Measurements from ENCODE around the gene ASAP2.

The ASAP2 gene

DNA sequence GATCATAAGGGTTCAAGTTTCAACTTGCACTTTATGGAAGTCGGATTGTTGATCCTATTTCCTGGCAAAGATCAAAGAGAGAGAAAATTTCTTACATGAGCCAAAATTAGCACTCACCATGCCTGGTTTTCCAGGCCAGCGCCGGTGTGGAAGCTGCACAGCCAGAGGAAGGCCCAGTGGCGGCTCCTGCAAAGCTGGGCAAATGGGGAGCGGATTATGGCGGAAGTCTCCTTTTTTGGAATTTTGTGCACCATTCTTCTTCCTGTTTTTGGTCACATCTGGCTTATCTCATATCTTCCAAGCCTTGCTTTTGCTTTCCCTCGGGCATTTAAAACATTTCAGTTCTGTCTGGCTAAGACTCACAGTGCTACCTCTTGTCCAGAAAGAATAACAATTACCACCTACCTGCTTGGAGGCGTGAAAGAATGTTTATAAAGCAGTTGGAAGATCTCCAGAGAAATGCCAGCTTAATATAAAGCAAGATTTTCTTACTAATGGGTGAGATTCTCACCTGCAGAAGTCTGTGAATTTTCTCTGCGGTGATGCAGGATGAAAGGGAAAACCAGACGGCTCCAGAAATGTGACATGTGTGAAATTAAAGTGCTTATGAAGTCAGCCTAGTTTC, 94.3 kb downstream of the ASAP2 start:
- DNase-seq = no peak

DNA sequence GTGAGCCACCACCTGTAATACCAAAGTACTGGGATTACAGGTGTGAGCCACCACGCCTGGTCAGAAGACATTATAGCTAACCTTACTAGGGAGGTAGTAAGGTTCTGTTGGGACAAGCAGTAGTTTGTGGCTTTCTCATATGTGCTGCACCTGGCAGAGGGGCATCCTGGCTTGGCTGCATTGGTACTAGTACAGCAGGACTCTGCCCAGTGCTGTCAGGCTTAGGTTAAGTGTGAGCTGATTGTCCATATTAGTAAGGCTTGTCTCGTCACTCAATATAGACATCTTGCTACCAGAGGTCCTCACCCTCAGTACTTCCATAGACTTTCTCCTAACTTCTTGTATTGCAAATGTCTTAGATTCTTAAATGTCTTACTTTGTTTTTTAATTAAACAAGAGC, 96.1 kb downstream of the ASAP2 start:
- no peak for DNase-seq

DNA sequence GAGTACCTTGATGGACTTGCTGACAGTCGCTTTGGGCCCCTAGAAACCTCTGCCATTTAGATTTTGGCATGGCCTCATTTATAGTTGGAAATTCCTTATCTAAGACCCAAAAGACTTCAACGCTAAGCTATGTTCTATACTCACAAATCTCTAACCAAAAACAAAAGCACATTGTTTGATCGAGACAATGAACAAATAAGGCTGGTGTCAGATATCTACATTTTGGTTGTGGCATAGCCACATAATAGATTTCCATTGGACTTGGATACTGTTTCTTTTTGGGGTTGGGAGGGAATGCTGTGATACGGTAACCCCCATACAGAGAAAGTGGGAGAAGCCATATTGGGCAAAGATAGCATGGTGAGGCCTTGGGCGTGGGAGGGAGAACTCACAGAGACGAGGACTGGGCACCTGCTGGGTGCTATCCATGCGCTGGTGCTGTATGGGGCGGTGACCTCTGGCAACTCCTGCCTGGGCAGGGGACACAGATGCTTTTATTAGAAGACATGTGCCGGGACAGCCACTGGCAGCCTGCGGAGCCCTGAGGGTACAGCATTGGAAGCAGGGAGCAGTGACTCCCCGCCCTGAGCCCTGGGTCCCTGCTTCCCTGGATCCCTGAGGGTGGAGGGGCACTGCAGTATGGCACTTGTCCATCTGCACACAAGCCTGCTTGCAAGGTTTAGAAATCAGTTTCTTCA, 97.1 kb downstream of the ASAP2 start:
- DNase-seq = no peak

DNA sequence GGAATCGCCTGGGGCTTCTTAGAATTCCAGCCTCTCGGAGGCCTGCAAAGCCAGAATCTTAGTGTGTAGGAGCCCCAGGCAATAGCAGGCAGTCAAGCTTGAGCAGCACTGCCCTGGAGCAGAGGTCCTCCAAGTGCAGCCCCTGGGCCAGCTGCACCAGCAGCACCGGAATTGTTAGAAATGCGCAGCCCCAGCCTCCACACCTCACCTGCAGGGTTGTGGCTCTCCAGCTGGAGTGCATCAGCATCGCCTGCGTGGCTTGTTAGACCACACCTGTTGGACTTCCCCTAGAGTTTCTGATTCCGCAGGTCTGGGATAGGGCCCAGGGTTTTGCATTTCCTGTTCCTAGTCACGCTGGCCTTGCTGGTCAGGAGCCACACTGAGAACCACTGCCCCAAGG, 100.3 kb downstream of the ASAP2 start:
- DNase-seq = no peak

DNA sequence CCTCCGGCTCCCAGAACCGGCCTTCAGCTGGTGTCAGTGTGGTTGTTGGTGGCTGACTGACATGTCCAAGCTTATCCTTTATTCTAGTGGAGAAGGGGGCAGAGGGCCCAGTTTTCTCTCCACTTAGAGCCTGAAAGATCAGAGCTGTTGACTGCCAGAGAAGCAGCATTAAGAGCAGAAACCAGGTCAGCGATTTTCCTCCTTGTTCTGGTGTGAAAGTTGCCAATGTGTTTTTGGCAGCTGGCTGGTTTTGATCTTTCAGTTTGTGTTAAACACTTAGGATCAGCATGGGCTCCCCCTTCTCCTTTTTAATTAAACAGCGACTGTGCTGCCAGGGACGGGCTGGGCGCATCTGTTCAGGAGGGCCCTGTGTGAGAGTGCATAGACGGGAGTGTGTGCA, 100.9 kb downstream of the ASAP2 start:
- no peak for DNase-seq

DNA sequence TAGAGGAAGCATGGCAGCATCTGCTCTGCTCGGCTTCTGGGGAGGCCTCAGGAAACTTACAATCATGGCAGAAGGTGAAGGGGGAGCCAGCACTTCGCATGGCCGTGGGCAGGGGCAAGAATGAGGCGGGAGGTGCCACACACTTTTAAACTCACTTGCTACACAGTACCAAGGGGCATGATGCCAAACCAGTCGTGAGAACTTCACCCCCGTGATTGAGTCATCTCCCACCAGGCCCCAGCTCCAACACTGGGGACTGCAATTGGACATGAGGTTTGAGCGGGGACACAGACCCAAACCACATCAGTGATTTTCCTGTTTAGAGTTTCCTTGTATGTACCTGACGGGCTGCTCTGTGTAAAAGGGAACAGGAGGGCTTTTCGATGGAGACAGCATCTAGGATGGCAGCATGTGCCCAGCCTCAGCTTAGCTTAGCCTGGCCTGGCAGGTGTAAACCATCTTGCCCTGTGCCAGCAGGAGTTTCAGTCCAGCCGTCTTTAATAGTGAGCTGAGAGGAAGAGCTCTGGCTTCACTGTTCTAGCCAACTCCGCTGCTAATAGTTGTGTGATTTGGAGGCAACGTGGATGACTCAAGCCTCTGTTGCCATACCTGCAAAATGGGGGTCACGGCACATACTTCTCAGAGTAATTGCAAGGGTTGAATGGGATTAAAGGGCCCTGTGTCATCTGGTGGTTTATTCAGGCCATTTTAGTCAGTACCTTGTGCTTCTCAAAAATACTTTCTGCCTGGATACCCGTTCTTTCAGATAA, 101.8 kb downstream of the ASAP2 start:
- no peak for DNase-seq

DNA sequence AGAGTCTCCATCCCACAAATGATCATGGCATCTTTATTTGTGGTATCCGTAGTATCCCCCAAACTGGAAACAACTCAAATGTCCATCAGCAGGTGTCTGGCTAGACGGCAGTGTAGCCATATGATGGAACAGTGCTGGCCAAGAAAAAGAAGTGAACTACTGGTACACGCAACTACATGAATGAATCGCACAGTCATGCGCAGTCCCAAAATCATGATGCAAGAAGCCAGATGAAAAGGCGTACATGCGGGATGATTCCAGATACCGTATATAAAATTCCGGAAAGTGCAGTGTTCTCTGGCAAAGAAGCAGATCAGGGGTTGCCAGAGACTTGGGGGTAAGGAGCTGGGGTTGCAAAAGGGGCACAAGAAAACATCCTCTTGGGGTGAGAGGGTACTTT, 102.5 kb downstream of the ASAP2 start:
- no peak for DNase-seq

DNA sequence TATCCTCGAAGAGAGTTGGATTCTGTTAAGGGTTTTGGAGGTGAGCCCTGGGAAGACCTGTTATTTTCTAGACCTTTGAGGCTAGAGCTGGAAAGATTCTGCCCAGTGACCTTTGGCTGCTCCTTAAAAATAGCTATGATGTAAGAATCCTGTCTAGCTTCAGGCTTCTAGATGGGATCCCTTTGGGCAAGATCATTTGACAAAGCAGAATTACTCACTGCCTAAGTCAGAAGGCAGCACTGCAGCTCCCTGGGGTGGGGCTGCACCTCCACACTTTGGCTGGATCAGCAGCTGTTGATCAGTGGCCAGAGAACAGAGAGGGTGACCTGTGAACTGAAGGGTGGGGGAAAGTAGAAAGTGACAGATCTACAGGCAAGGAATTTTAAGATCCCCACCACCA, 103.8 kb downstream of the ASAP2 start:
- no peak for DNase-seq

DNA sequence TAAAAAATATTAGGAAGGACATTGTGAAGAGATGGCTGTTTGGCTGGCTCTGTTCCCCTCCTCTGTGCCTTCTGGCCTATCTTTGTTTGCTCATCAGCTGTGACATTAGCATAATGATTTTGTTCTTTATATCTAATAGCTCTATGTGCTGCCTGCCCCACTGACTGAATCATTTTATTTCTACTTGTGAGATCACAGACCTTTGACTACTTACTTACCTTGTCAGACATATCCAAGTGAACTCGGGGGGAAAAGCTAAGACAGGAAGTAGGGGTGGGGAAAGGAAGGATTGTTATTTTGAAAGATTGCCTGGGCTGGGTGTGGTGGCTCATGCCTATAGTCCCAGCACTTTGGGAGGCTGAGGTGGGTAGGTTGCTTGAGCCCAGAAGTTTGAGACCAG, 104.2 kb downstream of the ASAP2 start:
- no peak for DNase-seq

DNA sequence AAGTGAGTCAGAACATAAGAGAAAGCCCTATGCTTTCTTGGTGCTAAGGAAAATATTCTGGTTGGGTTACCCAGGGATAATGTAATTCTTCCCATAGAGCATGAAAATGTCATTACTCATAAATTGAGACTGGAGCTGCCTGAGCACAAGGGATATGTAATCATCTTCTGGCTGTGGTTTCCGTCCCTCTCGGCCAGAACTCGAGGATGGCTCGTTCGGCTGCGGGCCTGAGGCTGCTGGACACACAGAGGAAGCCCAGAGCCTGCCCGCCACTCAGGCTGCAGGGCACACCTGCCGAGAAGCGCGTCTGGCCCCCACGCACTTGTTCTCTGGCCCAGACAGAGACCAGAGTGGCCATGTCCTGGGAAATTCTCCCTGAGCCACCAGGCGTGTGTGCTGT, 104.9 kb downstream of the ASAP2 start:
- DNase-seq = no peak

DNA sequence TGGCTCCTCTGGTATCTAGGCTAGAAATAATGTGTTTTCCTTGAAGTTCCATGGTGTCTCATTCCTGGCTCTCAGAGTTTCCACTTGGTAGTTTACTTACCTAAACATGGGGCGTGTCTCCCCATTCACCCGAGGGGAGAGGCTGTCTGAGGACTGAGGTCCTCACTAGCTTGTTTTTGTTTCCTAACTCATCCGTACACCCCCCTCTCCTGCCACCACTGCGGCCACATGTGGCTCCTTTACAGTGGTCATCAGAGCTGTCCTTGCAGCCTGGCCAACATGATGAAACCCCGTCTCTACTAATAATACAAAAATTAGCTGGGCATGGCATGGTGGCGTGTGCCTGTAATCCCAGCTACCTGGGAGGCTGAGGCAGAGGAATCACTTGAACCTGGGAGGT, 106.0 kb downstream of the ASAP2 start:
- DNase-seq = no peak

DNA sequence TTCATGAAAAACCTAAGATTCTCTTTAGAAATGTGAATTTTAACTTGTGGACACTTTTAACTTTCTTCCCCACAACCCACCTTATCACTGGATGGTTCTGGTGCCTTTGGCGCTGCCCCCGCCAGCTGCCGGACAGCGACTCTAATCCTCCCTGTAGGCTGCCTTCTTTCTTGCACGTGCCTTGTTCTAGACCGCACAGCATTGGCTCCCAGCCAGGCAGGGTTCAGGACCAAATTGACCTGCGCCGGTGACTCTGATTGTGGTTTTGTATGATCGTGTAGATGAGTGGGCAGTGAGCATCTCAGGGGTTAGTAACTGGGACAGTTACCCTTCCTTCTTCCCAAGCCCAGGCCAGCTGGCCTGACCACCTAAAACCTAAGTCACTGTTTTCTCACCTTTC, 106.8 kb downstream of the ASAP2 start:
- DNase-seq = no peak

DNA sequence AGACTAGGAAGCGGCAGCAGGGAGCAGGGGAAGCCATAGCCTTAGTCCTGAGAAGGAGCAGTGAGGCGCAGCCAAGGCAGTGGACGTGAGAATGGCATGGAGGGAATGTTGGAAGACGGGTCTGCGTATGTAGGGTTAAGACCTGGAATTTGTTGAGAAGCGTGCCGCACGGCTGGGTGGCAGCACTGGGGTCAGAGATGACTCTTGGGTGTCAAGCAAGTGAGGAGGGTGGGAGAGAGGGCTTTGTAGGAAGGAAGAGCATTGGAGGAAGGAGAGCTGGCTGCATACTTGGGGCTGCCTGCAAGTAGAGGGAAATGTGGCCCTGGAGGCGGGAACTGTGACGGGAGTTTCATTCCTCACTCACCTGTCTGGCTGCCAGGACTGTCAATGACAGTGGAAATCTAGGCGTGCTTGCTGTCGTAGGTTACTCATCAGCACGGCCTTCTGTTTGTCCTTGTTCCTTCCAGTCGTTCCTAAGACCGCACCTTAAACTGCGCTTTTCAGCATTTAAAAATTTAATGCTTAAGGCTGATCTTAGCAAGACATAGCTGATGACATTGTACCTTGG, 108.8 kb downstream of the ASAP2 start:
- DNase-seq = no peak

DNA sequence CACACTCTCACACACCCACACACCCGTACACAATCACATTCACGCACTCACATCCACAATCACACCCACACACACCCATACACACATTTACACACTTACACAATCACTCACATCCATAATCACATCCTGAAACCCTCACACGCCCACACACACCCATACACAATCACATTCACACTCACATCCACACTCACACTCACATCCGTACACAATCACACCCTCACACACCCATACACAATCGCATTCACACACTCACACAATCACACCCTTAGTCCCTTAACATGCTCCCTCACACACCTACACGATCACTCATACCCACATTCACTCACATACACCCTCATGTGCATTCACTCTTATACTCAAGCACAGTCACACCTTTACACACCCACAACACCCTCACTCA, 110.9 kb downstream of the ASAP2 start:
- no peak for DNase-seq

DNA sequence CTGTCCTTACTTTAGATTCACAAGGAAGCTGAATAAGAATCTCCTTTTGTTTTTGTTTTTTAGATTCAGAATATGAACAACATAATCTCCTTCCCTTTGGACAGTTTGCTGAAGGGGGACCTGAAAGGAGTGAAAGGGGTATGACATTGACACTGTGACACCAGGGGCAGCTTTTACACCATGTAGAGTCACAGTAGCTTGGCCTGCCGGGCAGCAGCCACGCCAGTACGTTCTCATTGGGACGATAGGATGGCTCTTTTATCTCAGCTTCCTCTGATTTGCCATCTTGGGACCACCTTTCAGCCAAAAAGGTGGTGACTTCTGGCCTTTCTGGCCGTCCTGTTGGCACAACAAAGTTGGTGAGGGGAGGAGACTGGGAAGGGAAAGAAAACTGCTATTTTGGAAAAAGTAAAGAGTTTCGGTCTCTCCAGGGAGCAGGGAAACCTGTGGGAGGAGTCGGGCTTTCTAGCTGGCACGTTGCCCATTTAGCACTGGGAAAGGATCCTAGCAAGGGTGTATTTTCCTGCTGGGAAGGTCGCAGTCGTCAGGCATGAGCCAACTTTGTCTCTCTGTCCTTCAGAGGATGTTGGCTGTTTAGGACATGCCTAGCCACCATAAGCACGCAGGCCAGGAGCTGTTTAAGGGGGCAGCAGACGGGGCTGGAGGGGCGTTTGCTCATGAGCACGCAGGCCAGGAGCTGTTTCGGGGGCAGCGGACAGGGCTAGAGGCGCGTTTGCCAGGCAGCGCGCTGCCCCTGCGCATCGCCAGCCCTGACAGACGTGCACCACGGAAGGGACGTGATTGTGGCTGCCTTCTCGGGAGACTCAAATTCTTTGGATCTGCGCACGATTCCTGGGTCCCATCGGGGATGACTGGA, 112.1 kb downstream of the ASAP2 start:
- no peak for DNase-seq

DNA sequence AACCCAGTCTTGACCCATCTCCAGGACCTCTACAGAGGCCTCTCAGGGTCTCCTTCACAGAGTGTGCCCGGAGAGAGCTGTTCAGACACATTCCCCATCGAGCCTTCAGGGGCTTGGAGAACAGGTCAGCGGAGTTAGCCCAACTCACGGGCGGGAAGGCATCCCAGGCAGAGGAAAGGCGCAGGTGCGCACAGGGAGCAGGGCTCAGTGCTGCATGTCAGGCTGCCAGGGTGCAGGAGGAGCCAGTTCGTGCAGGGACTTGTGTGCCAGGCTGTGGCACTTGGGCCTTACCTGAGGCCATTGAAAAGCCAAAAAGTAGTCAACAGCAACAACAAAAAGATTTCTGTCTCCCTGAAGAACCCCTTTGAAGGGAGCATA, 112.7 kb downstream of the ASAP2 start:
- no peak for DNase-seq

DNA sequence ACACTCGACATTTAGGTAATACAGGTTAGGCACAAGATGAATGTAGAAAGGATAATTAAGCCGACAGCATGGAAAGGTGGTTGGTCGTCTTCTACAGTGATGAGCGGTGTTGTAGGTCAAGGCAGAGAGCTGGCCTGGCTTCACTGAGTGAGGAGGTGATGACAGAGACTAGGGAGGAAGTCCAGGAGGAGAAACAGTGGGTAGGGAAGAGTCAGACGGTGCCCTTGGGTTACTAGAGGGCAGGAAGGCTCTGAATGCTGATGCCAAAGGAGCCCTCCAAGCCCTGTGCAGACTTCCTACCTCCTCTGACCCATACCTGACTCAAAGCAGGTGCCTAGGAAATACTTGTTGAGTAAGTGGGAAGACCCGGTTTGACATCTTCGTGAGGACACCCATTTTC, 116.0 kb downstream of the ASAP2 start:
- no peak for DNase-seq

DNA sequence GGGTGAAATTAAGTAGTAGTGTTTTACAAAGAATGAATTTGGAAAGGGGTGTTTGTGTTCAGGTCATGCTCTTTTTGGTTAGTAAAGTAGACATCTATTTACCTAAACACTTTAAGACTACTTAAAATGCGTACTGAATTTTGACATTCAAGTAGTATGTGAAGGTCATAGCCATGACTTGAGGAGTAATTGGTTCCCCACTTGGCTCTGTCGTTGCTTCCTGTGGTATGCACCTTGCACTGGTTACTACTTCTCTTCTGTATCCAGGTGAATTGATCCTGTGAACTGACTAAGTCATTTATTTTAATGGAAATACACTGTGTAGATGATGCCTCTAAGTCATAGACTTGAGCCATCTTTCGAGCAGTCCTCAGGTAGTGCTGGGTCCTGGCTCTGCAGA, 118.8 kb downstream of the ASAP2 start:
- DNase-seq = no peak

DNA sequence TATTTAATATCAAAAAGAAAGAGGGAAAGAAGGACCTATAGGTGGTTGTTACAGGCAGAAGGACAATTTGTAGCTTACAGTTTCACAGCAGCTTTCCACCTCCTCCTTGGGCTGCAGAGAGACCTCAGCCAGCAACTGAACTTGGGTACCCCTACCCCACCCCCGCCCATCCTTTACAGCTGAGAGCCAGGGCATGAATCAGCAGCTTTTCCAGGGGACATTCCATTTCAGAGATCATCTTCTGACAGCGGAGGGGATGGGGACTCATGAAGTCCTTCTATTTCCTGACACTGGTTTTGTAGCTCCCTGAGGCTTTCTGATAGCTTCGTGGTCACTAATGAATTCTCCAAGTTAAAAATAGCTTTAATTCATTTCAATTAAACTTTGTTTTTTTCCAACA, 120.4 kb downstream of the ASAP2 start:
- no peak for DNase-seq

DNA sequence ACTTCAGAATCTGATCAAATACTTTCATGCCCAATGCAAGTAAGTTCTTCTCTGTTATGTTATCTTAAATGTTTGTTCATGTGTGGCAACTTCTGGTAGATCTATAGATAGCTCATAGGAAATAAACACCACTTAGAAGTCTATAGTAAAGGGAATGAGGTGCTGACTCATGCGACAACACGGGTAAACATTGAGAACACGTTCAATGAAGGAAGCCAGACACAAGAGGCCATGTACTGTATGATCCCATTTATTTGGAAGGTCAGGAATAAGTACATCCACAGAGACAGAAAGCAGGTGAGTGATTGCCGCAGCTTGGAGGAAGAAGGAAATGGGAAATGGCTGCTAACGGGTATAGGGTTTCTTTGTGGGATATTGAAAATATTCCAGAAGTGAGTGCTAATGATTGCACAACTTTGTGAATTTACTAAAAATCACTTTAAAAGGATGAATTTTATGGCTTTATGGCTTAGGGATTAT, 121.3 kb downstream of the ASAP2 start:
- DNase-seq = no peak

DNA sequence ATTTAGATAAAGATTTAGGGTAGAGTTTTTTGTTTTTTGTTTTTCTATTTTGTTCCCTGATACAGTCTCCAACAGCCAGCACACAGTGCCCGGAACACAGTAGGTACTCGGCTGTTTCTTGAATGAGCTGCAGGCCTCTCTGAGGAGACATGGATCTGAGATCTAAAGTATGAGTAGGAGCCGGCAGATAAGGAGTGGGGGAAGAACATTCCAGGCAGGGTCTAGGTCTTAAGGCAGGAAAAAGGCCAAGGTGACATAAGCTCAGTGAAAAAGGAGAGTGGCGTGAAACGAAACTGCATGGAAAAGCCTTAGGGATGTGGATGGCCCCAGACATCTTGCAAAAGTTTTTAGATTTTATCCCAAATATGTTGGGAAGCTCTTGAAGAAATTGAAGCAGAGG, 122.3 kb downstream of the ASAP2 start:
- no peak for DNase-seq

DNA sequence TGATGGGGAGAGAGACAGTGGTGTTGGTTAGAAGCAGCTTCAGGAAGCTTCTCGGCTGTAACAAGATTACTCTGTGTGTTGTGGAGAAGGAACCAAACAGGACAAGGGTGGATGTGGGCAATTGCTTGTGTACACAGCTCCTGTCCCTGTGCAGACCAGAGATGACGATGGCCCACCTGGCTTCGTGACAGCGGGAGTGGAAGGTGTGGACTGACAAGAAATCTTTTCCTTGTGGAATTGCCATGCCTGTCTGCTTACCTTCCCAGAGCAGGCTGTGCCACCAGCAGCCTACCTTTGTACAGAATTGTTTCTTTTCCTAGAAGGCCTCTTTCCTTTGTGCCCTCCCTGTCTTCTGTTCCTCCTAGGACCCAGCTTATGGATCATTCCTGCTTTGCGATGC, 122.9 kb downstream of the ASAP2 start:
- DNase-seq = no peak
